Immature natural killer cell (primary cell): ENCODE results near the gene NISCH. TPM values are rescaled to one million over a fixed set of nuclear protein-coding genes. Genes with fewer than 3 reads are reported as not detected.

Experiments used
- DNase-seq, 3 donors: peaks; one replicate each; pipeline ENCODE4 v3.0.0; 2022; ENCODE audit warnings: mixed read lengths in 1 of 3
- H3K27ac Mint-ChIP-seq, 6 donors: one replicate each; pipeline ENCODE4 v1.8.0; 2020; ENCODE audit warnings: mixed read lengths in 6 of 6, mild to moderate bottlenecking in 5 of 6, inconsistent platforms in 4 of 6, moderate library complexity in 3 of 6
- H3K27me3 Mint-ChIP-seq, 3 donors: one replicate each; pipeline ENCODE4 v1.8.0; 2020 to 2021; ENCODE audit warnings: low read depth in 3 of 3, mild to moderate bottlenecking in 3 of 3, mixed read lengths in 3 of 3, moderate library complexity in 3 of 3, inconsistent platforms in 1 of 3
- H3K36me3 Mint-ChIP-seq, 3 donors: one replicate each; pipeline ENCODE4 v1.8.0; 2020; ENCODE audit warnings: mixed read lengths in 3 of 3, inconsistent platforms in 2 of 3, mild to moderate bottlenecking in 2 of 3
- H3K4me1 Mint-ChIP-seq, 2 donors: one replicate each; pipeline ENCODE4 v1.8.0; 2020; ENCODE audit warnings: inconsistent platforms in 2 of 2, mild to moderate bottlenecking in 2 of 2, mixed read lengths in 2 of 2, moderate library complexity in 1 of 2
- H3K4me3 Mint-ChIP-seq, 5 donors: one replicate each; pipeline ENCODE4 v1.8.0; 2020; ENCODE audit warnings: mild to moderate bottlenecking in 5 of 5, mixed read lengths in 5 of 5, inconsistent platforms in 3 of 5, moderate library complexity in 3 of 5
- H3K9me3 Mint-ChIP-seq, 6 donors: one replicate each; pipeline ENCODE4 v1.8.0; 2020; ENCODE audit warnings: mild to moderate bottlenecking in 6 of 6, mixed read lengths in 6 of 6, inconsistent platforms in 4 of 6, moderate library complexity in 3 of 6
- polyA plus RNA-seq, 3 donors: library from polyadenylated mRNA; unstranded; fragments of 300-500 nt; fragmentation: Illumina TruSeq; gene quantifications; one replicate each; pipeline ENCODE4 v1.2.3, GENCODE V29; 2021

Gene NISCH
- polyA plus RNA-seq, 3 donors from 2014 or later, result 11.3 to 25.9 (median 12.3) TPM

DNA sequence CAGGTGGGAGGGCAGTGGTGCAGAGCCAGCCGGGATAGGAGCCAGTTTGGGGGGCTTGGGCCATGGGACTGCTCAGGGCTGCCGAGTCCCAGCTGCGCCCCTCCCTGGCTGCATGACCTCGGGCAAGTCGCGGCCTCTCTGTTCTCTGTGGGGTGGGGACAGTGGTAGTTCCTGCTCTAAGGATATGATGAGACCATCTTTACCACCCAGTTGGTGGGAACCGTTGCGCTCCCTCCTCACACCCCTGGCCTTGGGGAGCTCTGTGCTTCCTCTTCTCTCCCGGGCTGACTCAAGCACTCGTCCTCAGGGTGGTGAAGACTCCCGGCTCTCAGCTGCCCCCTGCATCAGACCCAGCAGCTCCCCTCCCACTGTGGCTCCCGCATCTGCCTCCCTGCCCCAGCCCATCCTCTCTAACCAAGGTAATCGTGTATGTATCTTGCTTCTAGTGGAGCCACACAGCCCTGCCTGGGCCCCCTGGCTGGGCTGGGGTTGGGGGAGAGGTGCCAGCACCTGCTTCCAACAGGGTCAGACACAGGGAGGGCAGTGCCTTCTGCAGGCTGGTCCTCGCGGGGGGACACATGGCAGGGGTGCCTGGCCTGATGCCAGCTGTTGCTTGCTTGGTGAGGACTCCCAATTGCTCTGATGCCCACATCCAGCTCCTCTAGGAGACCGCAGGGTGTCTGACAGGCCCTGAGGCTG is 24.6 kb downstream of the NISCH start:
- no peak for DNase-seq
- peaks cover 6 to 21% (median 15%) of the 10 kb centered on the region in 3 donors for H3K36me3 Mint-ChIP-seq
- no peaks in the 10 kb centered on the region for H3K9me3 Mint-ChIP-seq
- peaks cover 0 to 2% of the 10 kb centered on the region in 2 donors for H3K4me1 Mint-ChIP-seq
- no peak overlapping the region for H3K27ac Mint-ChIP-seq
- H3K4me3 Mint-ChIP-seq, result no peak overlapping the region
- H3K27me3 Mint-ChIP-seq, result peaks cover 0 to 4% (median 2%) of the 10 kb centered on the region in 3 donors

- Mint-ChIP-seq H3K36me3 (peaks cover 6 to 21% (median 15%) of the 10 kb centered on the region in 3 donors), H3K9me3 (no peaks in the 10 kb centered on the region), H3K4me1 (peaks cover 0 to 2% of the 10 kb centered on the region in 2 donors), H3K27me3 (peaks cover 0 to 4% (median 2%) of the 10 kb centered on the region in 3 donors), H3K4me3 (no peak overlapping the region), H3K27ac (no peak overlapping the region)
- DNase-seq, result no peak
These were observed 25.6 kb downstream of the NISCH start for GRCh38 chr3:52480768-52481715.

DNA sequence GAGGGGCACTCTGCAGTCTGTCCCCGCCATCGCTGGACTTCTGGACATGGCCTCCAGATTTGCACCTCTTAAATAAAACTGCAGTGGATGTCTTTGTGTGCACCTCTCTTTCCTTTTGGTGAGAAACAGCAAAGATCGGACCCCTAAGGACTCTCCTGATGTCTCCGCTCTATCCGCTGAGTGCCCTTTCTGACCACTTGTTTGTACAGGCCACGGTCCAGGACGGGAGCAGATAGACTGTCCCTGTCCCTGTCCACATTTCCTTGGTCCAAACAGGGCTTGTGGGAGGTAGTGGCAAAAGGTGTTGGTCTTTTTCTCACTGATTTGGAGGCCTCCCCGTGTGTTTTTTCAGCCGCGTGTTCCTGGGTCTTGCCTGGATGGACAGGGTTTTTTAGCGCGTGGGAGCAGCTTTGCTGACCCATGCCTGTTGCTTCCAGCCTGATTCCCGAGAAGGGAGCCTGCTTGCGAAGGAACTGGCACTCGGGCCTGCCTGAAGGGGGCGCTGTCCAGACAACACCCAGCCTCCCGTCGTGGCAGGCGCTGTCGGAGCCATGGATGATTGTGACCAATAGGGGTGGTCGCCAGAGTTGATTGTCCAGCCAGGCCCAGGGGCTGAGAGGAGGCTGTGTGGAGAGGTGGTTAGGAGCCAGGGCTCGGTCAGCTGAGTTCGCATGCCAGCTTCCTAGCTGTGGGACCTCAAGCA is 26.6 kb downstream of the NISCH start:
- H3K4me1 Mint-ChIP-seq, result peaks cover 0 to 2% of the 10 kb centered on the region in 2 donors
- H3K27me3 Mint-ChIP-seq, result peaks cover 0 to 4% (median 2%) of the 10 kb centered on the region in 3 donors
- H3K9me3 Mint-ChIP-seq, result no peaks in the 10 kb centered on the region
- peaks cover 6 to 21% (median 15%) of the 10 kb centered on the region in 3 donors for H3K36me3 Mint-ChIP-seq
- H3K4me3 Mint-ChIP-seq, result no peak overlapping the region
- no peak for DNase-seq
- no peak overlapping the region for H3K27ac Mint-ChIP-seq

GRCh38 chr3:52483081-52483480 is 27.7 kb downstream of the NISCH start:
- Mint-ChIP-seq H3K4me3 (no peak overlapping the region), H3K27ac (no peak overlapping the region), H3K36me3 (peaks cover 6 to 22% (median 14%) of the 10 kb centered on the region in 3 donors), H3K9me3 (no peaks in the 10 kb centered on the region), H3K4me1 (peaks cover 0 to 2% of the 10 kb centered on the region in 2 donors), H3K27me3 (peaks cover 0 to 5% (median 4%) of the 10 kb centered on the region in 3 donors)
- no peak for DNase-seq

- no peak overlapping the region for H3K4me3 Mint-ChIP-seq
- H3K9me3 Mint-ChIP-seq, result no peaks in the 10 kb centered on the region
- H3K4me1 Mint-ChIP-seq, result peaks cover 0 to 2% of the 10 kb centered on the region in 2 donors
- peaks cover 3 to 19% (median 11%) of the 10 kb centered on the region in 3 donors for H3K36me3 Mint-ChIP-seq
- no peak overlapping the region for H3K27ac Mint-ChIP-seq
- no peak for DNase-seq
- peaks cover 0 to 7% (median 4%) of the 10 kb centered on the region in 3 donors for H3K27me3 Mint-ChIP-seq
These were observed 28.4 kb downstream of the NISCH start for GRCh38 chr3:52483577-52484381.

GRCh38 chr3:52484680-52485461 is 29.5 kb downstream of the NISCH start:
- Mint-ChIP-seq H3K27me3 (peaks cover 0 to 7% (median 4%) of the 10 kb centered on the region in 3 donors), H3K4me3 (no peak overlapping the region), H3K4me1 (peaks cover 0 to 2% of the 10 kb centered on the region in 2 donors), H3K36me3 (peaks cover 3 to 16% (median 5%) of the 10 kb centered on the region in 3 donors), H3K9me3 (no peaks in the 10 kb centered on the region), H3K27ac (no peak overlapping the region)
- no peak for DNase-seq

DNA sequence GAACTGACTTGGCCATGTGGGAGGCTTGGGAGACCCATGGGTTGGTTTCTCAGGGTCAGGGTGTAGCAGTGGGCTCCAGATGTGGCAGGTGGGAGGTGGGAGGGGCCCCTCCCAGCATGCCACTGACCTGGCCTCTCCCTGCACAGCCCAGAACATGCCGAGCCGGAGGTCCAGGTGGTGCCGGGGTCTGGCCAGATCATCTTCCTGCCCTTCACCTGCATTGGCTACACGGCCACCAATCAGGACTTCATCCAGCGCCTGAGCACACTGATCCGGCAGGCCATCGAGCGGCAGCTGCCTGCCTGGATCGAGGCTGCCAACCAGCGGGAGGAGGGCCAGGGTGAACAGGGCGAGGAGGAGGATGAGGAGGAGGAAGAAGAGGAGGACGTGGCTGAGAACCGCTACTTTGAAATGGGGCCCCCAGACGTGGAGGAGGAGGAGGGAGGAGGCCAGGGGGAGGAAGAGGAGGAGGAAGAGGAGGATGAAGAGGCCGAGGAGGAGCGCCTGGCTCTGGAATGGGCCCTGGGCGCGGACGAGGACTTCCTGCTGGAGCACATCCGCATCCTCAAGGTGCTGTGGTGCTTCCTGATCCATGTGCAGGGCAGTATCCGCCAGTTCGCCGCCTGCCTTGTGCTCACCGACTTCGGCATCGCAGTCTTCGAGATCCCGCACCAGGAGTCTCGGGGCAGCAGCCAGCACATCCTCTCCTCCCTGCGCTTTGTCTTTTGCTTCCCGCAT is 31.8 kb downstream of the NISCH start:
- peaks cover 0 to 5% (median 4%) of the 10 kb centered on the region in 3 donors for H3K27me3 Mint-ChIP-seq
- no peak overlapping the region for H3K4me3 Mint-ChIP-seq
- no peak overlapping the region for H3K27ac Mint-ChIP-seq
- peaks cover 0 to 2% of the 10 kb centered on the region in 2 donors for H3K4me1 Mint-ChIP-seq
- peaks cover 3 to 13% (median 4%) of the 10 kb centered on the region in 3 donors for H3K36me3 Mint-ChIP-seq
- no peak for DNase-seq
- H3K9me3 Mint-ChIP-seq, result no peaks in the 10 kb centered on the region

DNA sequence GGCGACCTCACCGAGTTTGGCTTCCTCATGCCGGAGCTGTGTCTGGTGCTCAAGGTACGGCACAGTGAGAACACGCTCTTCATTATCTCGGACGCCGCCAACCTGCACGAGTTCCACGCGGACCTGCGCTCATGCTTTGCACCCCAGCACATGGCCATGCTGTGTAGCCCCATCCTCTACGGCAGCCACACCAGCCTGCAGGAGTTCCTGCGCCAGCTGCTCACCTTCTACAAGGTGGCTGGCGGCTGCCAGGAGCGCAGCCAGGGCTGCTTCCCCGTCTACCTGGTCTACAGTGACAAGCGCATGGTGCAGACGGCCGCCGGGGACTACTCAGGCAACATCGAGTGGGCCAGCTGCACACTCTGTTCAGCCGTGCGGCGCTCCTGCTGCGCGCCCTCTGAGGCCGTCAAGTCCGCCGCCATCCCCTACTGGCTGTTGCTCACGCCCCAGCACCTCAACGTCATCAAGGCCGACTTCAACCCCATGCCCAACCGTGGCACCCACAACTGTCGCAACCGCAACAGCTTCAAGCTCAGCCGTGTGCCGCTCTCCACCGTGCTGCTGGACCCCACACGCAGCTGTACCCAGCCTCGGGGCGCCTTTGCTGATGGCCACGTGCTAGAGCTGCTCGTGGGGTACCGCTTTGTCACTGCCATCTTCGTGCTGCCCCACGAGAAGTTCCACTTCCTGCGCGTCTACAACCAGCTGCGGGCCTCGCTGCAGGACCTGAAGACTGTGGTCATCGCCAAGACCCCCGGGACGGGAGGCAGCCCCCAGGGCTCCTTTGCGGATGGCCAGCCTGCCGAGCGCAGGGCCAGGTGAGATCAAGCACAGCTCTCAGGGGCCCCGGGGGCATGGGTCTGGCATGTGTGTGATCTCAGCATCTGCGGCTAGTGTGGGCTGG is 32.6 kb downstream of the NISCH start:
- no peaks in the 10 kb centered on the region for H3K4me1 Mint-ChIP-seq
- H3K9me3 Mint-ChIP-seq, result no peaks in the 10 kb centered on the region
- H3K27me3 Mint-ChIP-seq, result peaks cover 0 to 5% (median 1%) of the 10 kb centered on the region in 3 donors
- peaks cover 7 to 15% (median 9%) of the 10 kb centered on the region in 3 donors for H3K36me3 Mint-ChIP-seq
- no peak overlapping the region for H3K27ac Mint-ChIP-seq
- no peak overlapping the region for H3K4me3 Mint-ChIP-seq
- DNase-seq, result no peak

GRCh38 chr3:52488746-52489145 is 33.3 kb downstream of the NISCH start:
- no peaks in the 10 kb centered on the region for H3K9me3 Mint-ChIP-seq
- DNase-seq, result no peak
- peaks cover 0 to 3% (median 1%) of the 10 kb centered on the region in 3 donors for H3K27me3 Mint-ChIP-seq
- no peak overlapping the region for H3K27ac Mint-ChIP-seq
- peaks cover 7 to 15% (median 9%) of the 10 kb centered on the region in 3 donors for H3K36me3 Mint-ChIP-seq
- no peak overlapping the region for H3K4me3 Mint-ChIP-seq
- H3K4me1 Mint-ChIP-seq, result no peaks in the 10 kb centered on the region

DNA sequence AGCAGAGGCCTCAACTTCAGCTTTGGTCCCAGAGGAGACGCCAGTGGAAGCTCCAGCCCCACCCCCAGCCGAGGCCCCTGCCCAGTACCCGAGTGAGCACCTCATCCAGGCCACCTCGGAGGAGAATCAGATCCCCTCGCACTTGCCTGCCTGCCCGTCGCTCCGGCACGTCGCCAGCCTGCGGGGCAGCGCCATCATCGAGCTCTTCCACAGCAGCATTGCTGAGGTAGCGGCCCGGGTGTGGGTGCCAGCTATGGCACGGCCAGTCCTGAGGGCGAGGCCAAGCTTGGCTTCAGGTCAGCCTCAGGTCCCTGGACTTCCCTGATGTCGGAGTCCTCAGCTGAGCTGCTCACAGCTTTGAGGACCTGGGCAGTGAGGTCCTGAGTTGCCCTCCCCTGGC is 34.0 kb downstream of the NISCH start:
- Mint-ChIP-seq H3K4me3 (no peak overlapping the region), H3K27me3 (peaks cover 0 to 3% (median 1%) of the 10 kb centered on the region in 3 donors), H3K4me1 (peaks cover 0 to 2% of the 10 kb centered on the region in 2 donors), H3K36me3 (peaks cover 7 to 15% (median 9%) of the 10 kb centered on the region in 3 donors), H3K9me3 (no peaks in the 10 kb centered on the region), H3K27ac (no peak overlapping the region)
- no peak for DNase-seq
